NCI-H2029 treated with DMSO at 0.1 percent for 48 hours (cell line): ENCODE data around the gene SPATA31A7.
"Not testable (repeated sequence)": the region's sequence is repeated elsewhere in the genome, so short reads cannot be mapped to it uniquely, and the experiment has no call there.

ENCODE experiments used
- DNase-seq: peaks from one replicate; lab custom pipeline; 2025; lab: John Stamatoyannopoulos, UW

Gene SPATA31A7

GRCh38 chr9:61189736-61190135, at the start of gene SPATA31A7:
SPATA31A7 (plus strand) TSS chr9:61190036; CDS start chr9:61190065, 29 bp downstream.
- not testable (repeated sequence) for DNase-seq

GRCh38 chr9:61226438-61226837, 36.6 kb downstream of the SPATA31A7 start:
- DNase-seq, result not testable (repeated sequence)
